Hepatocyte (in vitro differentiated cells): ENCODE data around the gene PTPRU.

Experiments used
- EZH2 ChIP-seq: fragments of 200-600 bp; sonication (generic); IDR thresholded peaks from 2 replicates; pipeline ENCODE4 v1.6.1; 2016; ENCODE audit warnings: antibody characterized with exemption, mild to moderate bottlenecking, borderline replicate concordance
- TF ChIP-seq, protein P1 (sequence below): fragments of 200-600 bp; sonication (generic); IDR thresholded peaks from 2 replicates; pipeline ENCODE4 v1.5.1; 2016; ENCODE audit warnings: antibody characterized with exemption, mild to moderate bottlenecking; ENCODE audit not compliant: poor library complexity

GRCh38 chr1:29227511-29227910 is 8.8 kb upstream of the PTPRU start:
- TF ChIP-seq, protein P1, sequence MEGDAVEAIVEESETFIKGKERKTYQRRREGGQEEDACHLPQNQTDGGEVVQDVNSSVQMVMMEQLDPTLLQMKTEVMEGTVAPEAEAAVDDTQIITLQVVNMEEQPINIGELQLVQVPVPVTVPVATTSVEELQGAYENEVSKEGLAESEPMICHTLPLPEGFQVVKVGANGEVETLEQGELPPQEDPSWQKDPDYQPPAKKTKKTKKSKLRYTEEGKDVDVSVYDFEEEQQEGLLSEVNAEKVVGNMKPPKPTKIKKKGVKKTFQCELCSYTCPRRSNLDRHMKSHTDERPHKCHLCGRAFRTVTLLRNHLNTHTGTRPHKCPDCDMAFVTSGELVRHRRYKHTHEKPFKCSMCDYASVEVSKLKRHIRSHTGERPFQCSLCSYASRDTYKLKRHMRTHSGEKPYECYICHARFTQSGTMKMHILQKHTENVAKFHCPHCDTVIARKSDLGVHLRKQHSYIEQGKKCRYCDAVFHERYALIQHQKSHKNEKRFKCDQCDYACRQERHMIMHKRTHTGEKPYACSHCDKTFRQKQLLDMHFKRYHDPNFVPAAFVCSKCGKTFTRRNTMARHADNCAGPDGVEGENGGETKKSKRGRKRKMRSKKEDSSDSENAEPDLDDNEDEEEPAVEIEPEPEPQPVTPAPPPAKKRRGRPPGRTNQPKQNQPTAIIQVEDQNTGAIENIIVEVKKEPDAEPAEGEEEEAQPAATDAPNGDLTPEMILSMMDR, result no peak
- TF ChIP-seq EZH2, result no peak
